Measurements from ENCODE around the gene AGER. TPM values are rescaled to one million over a fixed set of nuclear protein-coding genes. Genes with fewer than 3 reads are reported as not detected.

The AGER gene
- total and polyA plus RNA-seq, 9 of the 15 experiments (the other 6 are each of a cell fraction or from before 2014, with no cell fraction given), result 1.2 to 11.5 (median 4.1) TPM

DNA sequence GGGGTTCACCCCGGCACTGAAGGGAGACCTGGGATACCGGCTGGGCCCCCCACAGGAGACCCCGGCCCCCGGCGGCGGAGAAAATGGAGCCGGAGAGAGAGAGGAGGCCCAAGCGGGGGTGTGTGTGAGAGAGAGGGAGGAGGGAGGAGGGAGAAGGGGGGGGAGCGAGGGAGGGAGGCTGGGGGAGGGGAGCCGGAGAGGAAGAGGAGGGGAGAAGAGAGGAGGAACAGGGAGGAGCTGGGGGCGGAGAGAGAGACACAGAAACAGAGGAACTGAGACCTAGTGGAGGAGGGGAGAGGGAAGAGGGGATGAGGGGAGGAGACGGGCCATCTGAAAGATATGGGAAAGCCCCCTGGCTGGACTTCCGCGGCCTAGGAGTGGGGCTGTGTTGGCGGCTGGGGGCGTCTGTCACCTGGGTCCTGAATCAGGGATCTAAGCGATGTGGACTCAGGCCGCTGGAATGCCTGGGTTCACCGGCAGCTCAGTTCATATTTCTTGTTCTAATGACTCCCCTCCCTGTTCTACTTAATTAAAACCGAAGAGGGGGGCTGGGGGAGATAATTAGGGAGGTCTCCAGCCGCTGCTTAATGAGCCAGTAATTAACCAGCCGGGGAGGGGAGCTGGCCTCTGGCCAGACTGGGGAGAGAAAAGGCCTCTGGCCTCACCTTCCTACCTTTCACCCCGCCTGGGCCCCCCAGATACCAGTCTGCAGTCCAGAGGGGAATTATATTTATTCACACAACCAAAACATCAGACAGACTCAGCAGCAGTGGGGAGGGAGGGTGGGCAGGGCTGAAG, 6.2 kb upstream of the AGER start, which contains the start of gene PBX2 (continued):
- TF ChIP-seq ZNF79 (CRISPR knock-in tag; IDR thresholded peaks at IDR 0.05; ENCODE audit: low read depth) (no peak), SRSF3 (IDR thresholded peaks at IDR 0.05; ENCODE audit: insufficient read depth, low read length) (no peak), ZZZ3 (IDR thresholded peaks at IDR 0.05) (no peak), ATF1 (CRISPR knock-in tag; IDR thresholded peaks at IDR 0.05) (no peak), ATF1 (tag; IDR thresholded peaks at IDR 0.05) (no peak), POLR2A (conservative IDR thresholded peaks at IDR 0.05) (peak; percentile 80), ZFX (CRISPR knock-in tag; IDR thresholded peaks at IDR 0.05) (peak; percentile 72), ESRRA (IDR thresholded peaks at IDR 0.05; ENCODE audit: borderline replicate concordance, low read depth) (0 out of 2 replicates have a peak, but pooled peaks have one; percentile 27), ZNF583 (CRISPR knock-in tag; IDR thresholded peaks at IDR 0.05) (no peak), KDM4B (IDR thresholded peaks at IDR 0.05; ENCODE audit: borderline replicate concordance in 2 of 2, low read depth in 1 of 2) (no peak; a peak in 1 of 4 replicates)
- TF ChIP-seq, protein P1, sequence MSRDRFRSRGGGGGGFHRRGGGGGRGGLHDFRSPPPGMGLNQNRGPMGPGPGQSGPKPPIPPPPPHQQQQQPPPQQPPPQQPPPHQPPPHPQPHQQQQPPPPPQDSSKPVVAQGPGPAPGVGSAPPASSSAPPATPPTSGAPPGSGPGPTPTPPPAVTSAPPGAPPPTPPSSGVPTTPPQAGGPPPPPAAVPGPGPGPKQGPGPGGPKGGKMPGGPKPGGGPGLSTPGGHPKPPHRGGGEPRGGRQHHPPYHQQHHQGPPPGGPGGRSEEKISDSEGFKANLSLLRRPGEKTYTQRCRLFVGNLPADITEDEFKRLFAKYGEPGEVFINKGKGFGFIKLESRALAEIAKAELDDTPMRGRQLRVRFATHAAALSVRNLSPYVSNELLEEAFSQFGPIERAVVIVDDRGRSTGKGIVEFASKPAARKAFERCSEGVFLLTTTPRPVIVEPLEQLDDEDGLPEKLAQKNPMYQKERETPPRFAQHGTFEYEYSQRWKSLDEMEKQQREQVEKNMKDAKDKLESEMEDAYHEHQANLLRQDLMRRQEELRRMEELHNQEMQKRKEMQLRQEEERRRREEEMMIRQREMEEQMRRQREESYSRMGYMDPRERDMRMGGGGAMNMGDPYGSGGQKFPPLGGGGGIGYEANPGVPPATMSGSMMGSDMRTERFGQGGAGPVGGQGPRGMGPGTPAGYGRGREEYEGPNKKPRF (IDR thresholded peaks at IDR 0.05; ENCODE audit: low read depth, low read length), result no peak
- TF ChIP-seq, protein P2, sequence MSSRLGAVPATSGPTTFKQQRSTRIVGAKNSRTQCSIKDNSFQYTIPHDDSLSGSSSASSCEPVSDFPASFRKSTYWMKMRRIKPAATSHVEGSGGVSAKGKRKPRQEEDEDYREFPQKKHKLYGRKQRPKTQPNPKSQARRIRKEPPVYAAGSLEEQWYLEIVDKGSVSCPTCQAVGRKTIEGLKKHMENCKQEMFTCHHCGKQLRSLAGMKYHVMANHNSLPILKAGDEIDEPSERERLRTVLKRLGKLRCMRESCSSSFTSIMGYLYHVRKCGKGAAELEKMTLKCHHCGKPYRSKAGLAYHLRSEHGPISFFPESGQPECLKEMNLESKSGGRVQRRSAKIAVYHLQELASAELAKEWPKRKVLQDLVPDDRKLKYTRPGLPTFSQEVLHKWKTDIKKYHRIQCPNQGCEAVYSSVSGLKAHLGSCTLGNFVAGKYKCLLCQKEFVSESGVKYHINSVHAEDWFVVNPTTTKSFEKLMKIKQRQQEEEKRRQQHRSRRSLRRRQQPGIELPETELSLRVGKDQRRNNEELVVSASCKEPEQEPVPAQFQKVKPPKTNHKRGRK (tag; IDR thresholded peaks at IDR 0.05), result no peak
- TF ChIP-seq, protein P3, sequence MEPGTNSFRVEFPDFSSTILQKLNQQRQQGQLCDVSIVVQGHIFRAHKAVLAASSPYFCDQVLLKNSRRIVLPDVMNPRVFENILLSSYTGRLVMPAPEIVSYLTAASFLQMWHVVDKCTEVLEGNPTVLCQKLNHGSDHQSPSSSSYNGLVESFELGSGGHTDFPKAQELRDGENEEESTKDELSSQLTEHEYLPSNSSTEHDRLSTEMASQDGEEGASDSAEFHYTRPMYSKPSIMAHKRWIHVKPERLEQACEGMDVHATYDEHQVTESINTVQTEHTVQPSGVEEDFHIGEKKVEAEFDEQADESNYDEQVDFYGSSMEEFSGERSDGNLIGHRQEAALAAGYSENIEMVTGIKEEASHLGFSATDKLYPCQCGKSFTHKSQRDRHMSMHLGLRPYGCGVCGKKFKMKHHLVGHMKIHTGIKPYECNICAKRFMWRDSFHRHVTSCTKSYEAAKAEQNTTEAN (CRISPR knock-in tag; IDR thresholded peaks at IDR 0.05), result no peak
- TF ChIP-seq, protein P4, sequence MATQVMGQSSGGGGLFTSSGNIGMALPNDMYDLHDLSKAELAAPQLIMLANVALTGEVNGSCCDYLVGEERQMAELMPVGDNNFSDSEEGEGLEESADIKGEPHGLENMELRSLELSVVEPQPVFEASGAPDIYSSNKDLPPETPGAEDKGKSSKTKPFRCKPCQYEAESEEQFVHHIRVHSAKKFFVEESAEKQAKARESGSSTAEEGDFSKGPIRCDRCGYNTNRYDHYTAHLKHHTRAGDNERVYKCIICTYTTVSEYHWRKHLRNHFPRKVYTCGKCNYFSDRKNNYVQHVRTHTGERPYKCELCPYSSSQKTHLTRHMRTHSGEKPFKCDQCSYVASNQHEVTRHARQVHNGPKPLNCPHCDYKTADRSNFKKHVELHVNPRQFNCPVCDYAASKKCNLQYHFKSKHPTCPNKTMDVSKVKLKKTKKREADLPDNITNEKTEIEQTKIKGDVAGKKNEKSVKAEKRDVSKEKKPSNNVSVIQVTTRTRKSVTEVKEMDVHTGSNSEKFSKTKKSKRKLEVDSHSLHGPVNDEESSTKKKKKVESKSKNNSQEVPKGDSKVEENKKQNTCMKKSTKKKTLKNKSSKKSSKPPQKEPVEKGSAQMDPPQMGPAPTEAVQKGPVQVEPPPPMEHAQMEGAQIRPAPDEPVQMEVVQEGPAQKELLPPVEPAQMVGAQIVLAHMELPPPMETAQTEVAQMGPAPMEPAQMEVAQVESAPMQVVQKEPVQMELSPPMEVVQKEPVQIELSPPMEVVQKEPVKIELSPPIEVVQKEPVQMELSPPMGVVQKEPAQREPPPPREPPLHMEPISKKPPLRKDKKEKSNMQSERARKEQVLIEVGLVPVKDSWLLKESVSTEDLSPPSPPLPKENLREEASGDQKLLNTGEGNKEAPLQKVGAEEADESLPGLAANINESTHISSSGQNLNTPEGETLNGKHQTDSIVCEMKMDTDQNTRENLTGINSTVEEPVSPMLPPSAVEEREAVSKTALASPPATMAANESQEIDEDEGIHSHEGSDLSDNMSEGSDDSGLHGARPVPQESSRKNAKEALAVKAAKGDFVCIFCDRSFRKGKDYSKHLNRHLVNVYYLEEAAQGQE (IDR thresholded peaks at IDR 0.05; ENCODE audit: borderline replicate concordance), result no peak
- TF ChIP-seq, protein P4 (CRISPR knock-in tag; IDR thresholded peaks at IDR 0.05; ENCODE audit: low read depth), result peak; percentile 62; the same call in 1 of the 2 replicates
